ENCODE measurements around the gene AFP. TPM values are rescaled to one million over a fixed set of nuclear protein-coding genes. Genes with fewer than 3 reads are reported as not detected.

The AFP gene
- total and polyA plus RNA-seq, 9 of the 15 experiments (the other 6 are each of a cell fraction or from before 2014, with no cell fraction given) = 0.47 to 6.2 (median 3.0) TPM

GRCh38 chr4:73481358-73481757 lies 45.3 kb downstream of the AFP start, which contains the start of gene AFM:
Gene AFM (plus strand): TSS chr4:73481745. CDS start chr4:73481776, 31 bp downstream.
- Histone ChIP-seq H3K27ac (ENCODE audit: extremely low read depth, low read depth, low read length) (no peak within 1 kb of the TSS), H3K79me2 (ENCODE audit: control insufficient read depth, insufficient read depth, low read length) (no peaks in the 10 kb centered on the region), H3K27me3 (ENCODE audit: control insufficient read depth in 2 of 2, insufficient read depth in 2 of 2, low read length in 2 of 2) (no peaks in the 10 kb centered on the region), H3K9me3 (replicated peaks; ENCODE audit: control insufficient read depth, insufficient read depth, low read depth, low read length) (no peaks in the 10 kb centered on the region), H3K4me3 (no peak within 1 kb of the TSS), H2AFZ (ENCODE audit: low read depth, low read length) (no peak within 1 kb of the TSS), H4K20me1 (replicated peaks; ENCODE audit: control insufficient read depth, insufficient read depth, low read length) (no peaks in the 10 kb centered on the region; the same call in 1 of the 2 replicates), H3K36me3 (ENCODE audit: control insufficient read depth, insufficient read depth, low read length) (no peaks in the 10 kb centered on the region), H3K9me1 (ENCODE audit: control insufficient read depth, insufficient read depth, low read length) (no peaks in the 10 kb centered on the region), H3K4me2 (ENCODE audit: insufficient read depth, low read length) (no peak within 1 kb of the TSS), H3K9ac (ENCODE audit: insufficient read depth in 1 of 2, low read depth in 2 of 2, low read length in 2 of 2) (no peak within 1 kb of the TSS), H3K4me1 (replicated peaks in 1 of 2; ENCODE audit: control insufficient read depth in 2 of 2, insufficient read depth in 2 of 2, low read length in 2 of 2) (0 out of 5 replicates have a peak, but pooled peaks cover 0 to 3% of the 10 kb centered on the region in 2 experiments)
- ChIA-PET POLR2A (no interaction called here), CTCF (ENCODE audit: low intra/inter-chr PET ratio) (no interaction called here)
- no peak for ATAC-seq
- 20% methylated on average over 2 of the region's 2 CpGs for WGBS (ENCODE audit: insufficient coverage, low coverage, missing lambda C conversion rate)
- no peak for DNase-seq (ENCODE audit: extremely low read depth in 1 of 4, low spot score in 3 of 4)
- in situ Hi-C loops (cut with MboI) = no loop called here
- no peak for FAIRE-seq
- TF ChIP-seq GTF2E2 (tag; IDR thresholded peaks at IDR 0.05) (no peak), ZNF263 (CRISPR knock-in tag; IDR thresholded peaks at IDR 0.05; ENCODE audit: borderline replicate concordance) (no peak), GATAD2A (IDR thresholded peaks at IDR 0.05) (no peak), HOMEZ (CRISPR knock-in tag; IDR thresholded peaks at IDR 0.05) (no peak)
- intact Hi-C loops (cut with micrococcal nuclease) = no loop called here
- BruUV-seq (replicated peaks) = no TSS peak

GRCh38 chr4:73485085-73485484 lies 49.1 kb downstream of the AFP start:
- ATAC-seq (no peak), FAIRE-seq (no peak), DNase-seq (ENCODE audit: extremely low read depth in 1 of 4, low spot score in 3 of 4) (no peak)
- POLR2A ChIA-PET = no interaction called here
- no peaks in the 10 kb centered on the region for H3K9me1 ChIP-seq (ENCODE audit: control insufficient read depth, insufficient read depth, low read length)
- no TSS peak for BruUV-seq (replicated peaks)
- no peak overlapping the region for H3K9ac ChIP-seq (ENCODE audit: insufficient read depth in 1 of 2, low read depth in 2 of 2, low read length in 2 of 2)
- H3K36me3 ChIP-seq (ENCODE audit: control insufficient read depth, insufficient read depth, low read length) = no peaks in the 10 kb centered on the region
- TF ChIP-seq TFE3 (CRISPR knock-in tag; IDR thresholded peaks at IDR 0.05) = no peak
- no peaks in the 10 kb centered on the region; the same call in 1 of the 2 replicates for H4K20me1 ChIP-seq (replicated peaks; ENCODE audit: control insufficient read depth, insufficient read depth, low read length)
- no peaks in the 10 kb centered on the region for H3K9me3 ChIP-seq (replicated peaks; ENCODE audit: control insufficient read depth, insufficient read depth, low read depth, low read length)
- H3K27ac ChIP-seq (ENCODE audit: extremely low read depth, low read depth, low read length) = no peak overlapping the region
- H3K4me3 ChIP-seq = no peak overlapping the region
- H3K4me1 ChIP-seq (replicated peaks in 1 of 2; ENCODE audit: control insufficient read depth in 2 of 2, insufficient read depth in 2 of 2, low read length in 2 of 2) = no peaks in the 10 kb centered on the region
- in situ Hi-C loops (cut with MboI) (no loop called here), intact Hi-C loops (cut with micrococcal nuclease) (no loop called here)
- H2AFZ ChIP-seq (ENCODE audit: low read depth, low read length) = no peak overlapping the region
- H3K79me2 ChIP-seq (ENCODE audit: control insufficient read depth, insufficient read depth, low read length) = no peaks in the 10 kb centered on the region
- H3K27me3 ChIP-seq (ENCODE audit: control insufficient read depth in 2 of 2, insufficient read depth in 2 of 2, low read length in 2 of 2) = no peaks in the 10 kb centered on the region
- CTCF ChIA-PET (ENCODE audit: low intra/inter-chr PET ratio) = no interaction called here
- no peak overlapping the region for H3K4me2 ChIP-seq (ENCODE audit: insufficient read depth, low read length)
